Testis (tissue), 3 donors: ENCODE results near the gene CBARP. TPM values are rescaled to one million over a fixed set of nuclear protein-coding genes. Genes with fewer than 3 reads are reported as not detected.

Source experiments
- DNase-seq: peaks from one replicate; pipeline ENCODE4 v3.0.0-alpha.2; 2019
- H3K27ac ChIP-seq, 2 donors: fragments of 200-600 bp; sonication (generic); one replicate each; pipeline ENCODE4 v1.5.1; 2019
- H3K27me3 ChIP-seq: fragments of 200-600 bp; sonication (generic); one replicate; pipeline ENCODE4 v1.5.1; 2019
- H3K36me3 ChIP-seq: fragments of 200-600 bp; sonication (generic); one replicate; pipeline ENCODE4 v1.5.1; 2017; ENCODE audit warnings: low read depth; ENCODE audit errors: missing control alignments
- H3K4me1 ChIP-seq: fragments of 200-600 bp; sonication (generic); one replicate; pipeline ENCODE4 v1.5.1; 2019
- H3K4me3 ChIP-seq, 2 donors: fragments of 200-600 bp; sonication (generic); one replicate each; pipeline ENCODE4 v1.5.1; 2017 to 2019
- H3K9me3 ChIP-seq: fragments of 200-600 bp; sonication (generic); one replicate; pipeline ENCODE4 v1.5.1; 2017
- POLR2A ChIP-seq: fragments of 450-650 bp; IDR thresholded peaks from one replicate; pipeline ENCODE4 v1.6.1; 2017; ENCODE audit warnings: antibody characterized with exemption, mild to moderate bottlenecking, moderate library complexity
- WGBS, 2 donors: methylation state at CpG; one replicate each; pipeline ENCODE4 v1.1.5; 2018; 5-methylcytosine and 5-hydroxymethylcytosine counted together
- intact Hi-C: fragments of 100-400 bp; cut with DNase I; formaldehyde crosslinking; loops from one replicate; pipeline ENCODE4 v1.15.1; 2023; ENCODE audit warnings: low total_unique reads
- polyA plus RNA-seq: library from polyadenylated mRNA; stranded (reverse); fragments of 350-450 nt; fragmentation: Illumina TruSeq; extraction: RNeasy Lipid Tissue Mini Kit (QIAGEN cat#74804); gene quantifications from one replicate; pipeline ENCODE4 v1.2.3, GENCODE V29; 2014; ENCODE audit warnings: low read depth, low replicate concordance; ENCODE audit not compliant: insufficient read depth
- total RNA-seq, 2 donors: library from RNA; depleted of rRNA; stranded (reverse); fragments of >200 nt; gene quantifications; one replicate each; pipeline ENCODE4 v1.2.3, GENCODE V29; 2016
- TF ChIP-seq, protein P1 (sequence below), 3 experiments: fragments of 450-650 bp in 2 of 3; fragments of 200-600 bp in 1 of 3; sonication (generic) in 1 of 3; IDR thresholded peaks; one replicate each; pipeline ENCODE4 v1.5.1; 2016 to 2019; ENCODE audit warnings: antibody characterized with exemption in 3 of 3, mild to moderate bottlenecking in 2 of 3, moderate library complexity in 1 of 3

CBARP gene
- total and polyA plus RNA-seq, 3 donors from 2014 or later, result 1.5 to 6.6 (median 5.2) TPM

DNA sequence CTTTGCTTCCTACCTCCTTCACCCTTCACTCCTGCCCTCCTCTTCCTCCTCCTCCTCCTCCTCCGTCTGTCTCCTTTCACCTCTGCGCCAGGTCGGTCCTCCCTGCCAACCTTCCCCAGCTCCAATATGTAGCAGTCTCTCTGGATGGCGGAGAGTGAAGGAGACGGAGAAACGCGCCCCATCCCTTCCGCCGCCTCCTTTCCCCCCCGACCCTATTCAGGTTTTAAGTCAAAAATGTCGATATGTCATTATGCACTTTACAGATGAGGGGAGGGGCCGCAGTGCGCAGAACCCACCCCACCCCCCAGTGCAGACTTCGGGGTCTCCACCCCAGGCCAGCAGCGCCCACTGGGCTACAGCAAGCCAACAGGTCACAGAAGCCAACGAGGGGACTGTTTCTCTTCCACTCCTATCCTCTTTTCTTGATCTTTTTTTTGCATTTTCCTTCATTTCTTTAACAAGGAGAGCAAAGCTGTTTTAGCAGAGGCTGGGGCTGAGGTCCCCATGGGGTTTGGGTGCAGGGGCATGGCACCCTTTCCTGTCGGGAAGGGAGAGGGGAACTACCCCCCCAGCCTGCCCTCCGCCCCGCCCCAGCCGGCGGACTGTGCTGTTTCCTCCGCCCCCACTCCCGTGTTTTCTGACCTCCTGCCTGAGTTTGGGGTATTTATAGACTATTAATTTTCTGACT is 19.8 kb upstream of the CBARP start:
- Histone ChIP-seq H3K4me3 (no peak overlapping the region), H3K27ac (peak overlapping the region; percentile 88 to 91), H3K9me3 (no peaks in the 10 kb centered on the region), H3K4me1 (peaks cover 73% of the 10 kb centered on the region), H3K36me3 (no peaks in the 10 kb centered on the region), H3K27me3 (no peaks in the 10 kb centered on the region)
- TF ChIP-seq, protein P1, sequence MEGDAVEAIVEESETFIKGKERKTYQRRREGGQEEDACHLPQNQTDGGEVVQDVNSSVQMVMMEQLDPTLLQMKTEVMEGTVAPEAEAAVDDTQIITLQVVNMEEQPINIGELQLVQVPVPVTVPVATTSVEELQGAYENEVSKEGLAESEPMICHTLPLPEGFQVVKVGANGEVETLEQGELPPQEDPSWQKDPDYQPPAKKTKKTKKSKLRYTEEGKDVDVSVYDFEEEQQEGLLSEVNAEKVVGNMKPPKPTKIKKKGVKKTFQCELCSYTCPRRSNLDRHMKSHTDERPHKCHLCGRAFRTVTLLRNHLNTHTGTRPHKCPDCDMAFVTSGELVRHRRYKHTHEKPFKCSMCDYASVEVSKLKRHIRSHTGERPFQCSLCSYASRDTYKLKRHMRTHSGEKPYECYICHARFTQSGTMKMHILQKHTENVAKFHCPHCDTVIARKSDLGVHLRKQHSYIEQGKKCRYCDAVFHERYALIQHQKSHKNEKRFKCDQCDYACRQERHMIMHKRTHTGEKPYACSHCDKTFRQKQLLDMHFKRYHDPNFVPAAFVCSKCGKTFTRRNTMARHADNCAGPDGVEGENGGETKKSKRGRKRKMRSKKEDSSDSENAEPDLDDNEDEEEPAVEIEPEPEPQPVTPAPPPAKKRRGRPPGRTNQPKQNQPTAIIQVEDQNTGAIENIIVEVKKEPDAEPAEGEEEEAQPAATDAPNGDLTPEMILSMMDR (IDR thresholded peaks at IDR 0.05), result no peak
- no peak for TF ChIP-seq POLR2A
- intact Hi-C loops, result no loop called here
- DNase-seq, result no peak
- WGBS, 2 donors, result 62 to 65% methylated on average over 23 of the region's 23 CpGs

DNA sequence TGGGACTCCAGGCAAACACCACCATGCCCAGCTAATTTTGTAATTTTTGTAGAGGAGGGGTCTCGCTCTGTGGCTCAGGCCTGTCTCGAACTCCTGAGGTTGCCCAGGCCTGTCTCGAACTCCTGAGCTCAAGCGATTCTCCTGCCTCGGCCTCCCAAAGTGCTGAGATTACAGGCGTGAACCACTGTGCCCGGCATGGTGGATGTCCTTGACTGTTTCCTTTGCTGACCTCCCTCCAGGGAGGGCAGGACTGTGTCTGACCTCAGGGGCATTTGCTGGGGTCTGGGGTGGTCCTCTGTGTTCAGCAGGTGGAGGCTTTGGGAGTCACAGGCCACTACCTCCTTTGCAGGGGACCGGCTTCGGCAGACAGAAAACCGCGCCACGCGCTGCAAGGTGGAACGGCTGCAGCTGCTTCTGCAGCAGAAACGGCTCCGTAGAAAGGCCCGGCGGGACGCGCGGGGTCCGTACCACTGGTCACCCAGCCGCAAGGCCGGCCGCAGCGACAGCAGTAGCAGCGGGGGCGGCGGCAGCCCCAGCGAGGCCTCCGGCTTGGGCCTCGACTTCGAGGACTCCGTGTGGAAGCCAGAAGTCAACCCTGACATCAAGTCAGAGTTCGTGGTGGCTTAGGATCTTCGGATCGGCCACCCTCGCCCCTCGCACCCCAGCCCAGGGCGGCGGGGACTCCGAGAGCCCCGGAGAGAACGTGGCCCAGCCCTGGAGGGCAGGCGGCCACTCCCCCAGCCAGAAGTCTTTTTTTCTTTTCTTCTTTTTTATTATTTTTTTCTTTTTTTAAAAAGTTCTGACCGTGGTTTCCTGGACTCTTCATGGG is 19.1 kb upstream of the CBARP start:
- Histone ChIP-seq H3K4me3 (no peak overlapping the region), H3K4me1 (peaks cover 72% of the 10 kb centered on the region), H3K36me3 (no peaks in the 10 kb centered on the region), H3K27me3 (no peaks in the 10 kb centered on the region), H3K27ac (peak overlapping the region in 1 of 2 donors; percentile 36), H3K9me3 (no peaks in the 10 kb centered on the region)
- intact Hi-C loops, result no loop called here
- no peak for TF ChIP-seq POLR2A
- TF ChIP-seq, protein P1 (IDR thresholded peaks at IDR 0.05), result no peak
- 84 to 88% methylated on average over 34 to 45 of the region's 46 CpGs for WGBS, 2 donors
- no peak for DNase-seq

DNA sequence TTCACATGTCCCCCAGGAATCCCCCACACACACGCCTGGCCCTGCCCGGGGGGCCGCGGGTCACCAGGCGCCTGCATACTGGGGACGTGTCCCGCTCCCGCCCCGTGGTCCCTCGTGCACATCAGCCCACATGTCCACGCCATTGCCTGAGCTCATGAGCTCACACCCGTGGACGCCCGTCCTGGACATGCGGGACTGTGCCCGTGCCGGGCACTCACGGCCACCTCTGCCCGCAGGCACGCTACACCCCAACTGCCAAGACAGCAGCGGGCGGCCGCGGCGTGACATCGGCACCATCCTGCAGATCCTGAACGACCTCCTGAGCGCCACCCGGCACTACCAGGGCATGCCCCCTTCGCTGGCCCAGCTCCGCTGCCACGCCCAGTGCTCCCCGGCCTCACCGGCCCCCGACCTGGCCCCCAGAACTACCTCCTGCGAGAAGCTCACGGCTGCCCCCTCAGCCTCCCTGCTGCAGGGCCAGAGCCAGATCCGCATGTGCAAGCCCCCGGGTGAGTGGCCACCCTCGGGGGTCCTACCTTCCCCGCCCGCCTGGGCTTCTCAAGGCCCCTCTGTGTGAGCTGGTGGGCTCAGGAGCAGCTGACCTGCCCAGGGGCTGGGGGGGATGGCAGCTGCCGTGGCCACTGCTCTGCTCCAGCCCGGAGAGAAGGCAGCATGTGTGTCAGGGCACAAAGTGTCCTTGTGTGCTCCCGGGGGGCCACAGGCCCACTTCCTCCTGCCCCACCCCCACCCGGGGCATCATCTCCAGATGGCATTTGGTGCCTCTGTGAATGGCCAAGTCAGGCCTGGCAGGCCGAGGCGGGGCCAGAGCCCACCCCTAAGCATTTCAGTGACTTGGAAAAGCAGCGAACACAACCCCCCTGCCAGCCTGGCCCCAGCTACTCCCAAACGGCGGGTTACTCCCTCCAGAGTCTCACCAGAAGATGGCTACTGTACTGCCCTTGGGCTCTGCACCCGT is 17.7 kb upstream of the CBARP start:
- H3K27me3 ChIP-seq, result no peaks in the 10 kb centered on the region
- intact Hi-C loops, result no loop called here
- TF ChIP-seq, protein P1 (IDR thresholded peaks at IDR 0.05), result no peak
- no peak for TF ChIP-seq POLR2A
- peaks cover 70% of the 10 kb centered on the region for H3K4me1 ChIP-seq
- no peak overlapping the region for H3K4me3 ChIP-seq
- no peaks in the 10 kb centered on the region for H3K9me3 ChIP-seq
- no peaks in the 10 kb centered on the region for H3K36me3 ChIP-seq
- peak overlapping the region; percentile 30 to 77 for H3K27ac ChIP-seq
- DNase-seq, result no peak
- WGBS, 2 donors, result 93 to 98% methylated on average over 22 to 50 of the region's 52 CpGs

DNA sequence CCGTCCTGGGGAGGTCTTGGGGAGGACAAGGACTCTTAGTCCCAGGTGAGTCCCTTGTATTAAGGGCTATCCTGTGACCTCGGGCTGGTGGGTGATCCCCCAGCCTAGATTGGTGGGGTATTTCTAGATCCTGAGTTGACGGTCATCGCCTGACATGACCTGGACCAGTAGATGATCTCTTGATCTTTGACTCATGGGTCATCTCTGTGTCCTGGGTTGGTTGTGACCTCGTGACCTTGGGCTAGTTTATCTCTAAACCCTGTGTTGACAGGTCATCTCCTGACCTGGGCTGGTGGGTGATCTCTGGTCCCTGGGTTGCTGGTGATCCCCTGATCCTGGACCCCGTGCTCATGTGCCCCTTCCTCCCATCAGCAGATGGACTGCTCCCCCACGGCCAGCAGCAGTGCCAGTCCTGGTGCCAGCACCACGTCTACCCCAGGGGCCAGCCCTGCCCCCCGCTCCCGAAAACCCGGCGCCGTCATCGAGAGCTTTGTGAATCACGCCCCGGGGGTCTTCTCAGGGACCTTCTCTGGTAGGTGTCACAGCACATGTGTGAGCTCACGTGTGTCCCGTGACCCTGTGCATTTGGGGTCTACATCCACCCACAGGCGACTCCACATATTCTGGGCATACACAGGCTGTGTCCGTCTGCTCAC is 16.9 kb upstream of the CBARP start:
- Histone ChIP-seq H3K9me3 (no peaks in the 10 kb centered on the region), H3K4me1 (peaks cover 62% of the 10 kb centered on the region), H3K4me3 (no peak overlapping the region), H3K27ac (peak overlapping the region; percentile 77 to 95), H3K27me3 (no peaks in the 10 kb centered on the region), H3K36me3 (no peaks in the 10 kb centered on the region)
- 89 to 91% methylated on average over 14 to 20 of the region's 20 CpGs for WGBS, 2 donors
- intact Hi-C loops, result no loop called here
- no peak for DNase-seq
- TF ChIP-seq, protein P1 (IDR thresholded peaks at IDR 0.05), result no peak
- TF ChIP-seq POLR2A, result no peak
